T-helper 17 cell (primary cell): ENCODE results near the gene KRTAP5-4. TPM values are rescaled to one million over a fixed set of nuclear protein-coding genes. Genes with fewer than 3 reads are reported as not detected.
A peak's percentile ranks its signal among the peaks of the same experiment; 100 is the strongest.

Experiments used
- ATAC-seq: fragments of 150-1000 bp; cut with Tn5 transposase; 2 replicates; pipeline ENCODE4 v1.10.0; 2021; ENCODE audit warnings: mild to moderate bottlenecking, moderate library complexity
- DNase-seq, 3 donors: peaks; one replicate each; pipeline versions ENCODE4 v3.0.0 to v3.0.0-alpha.2; 2020 to 2021
- H3K9me3 ChIP-seq: one replicate; pipeline ENCODE4 v1.7.0; 2013; ENCODE audit warnings: low read length, mild to moderate bottlenecking; ENCODE audit not compliant: control insufficient read depth, poor library complexity, severe bottlenecking
- H3K27ac Mint-ChIP-seq: one replicate; pipeline ENCODE4 v1.8.0; 2022; ENCODE audit warnings: mild to moderate bottlenecking, moderate library complexity, mixed read lengths
- H3K27me3 Mint-ChIP-seq: one replicate; pipeline ENCODE4 v1.8.0; 2022; ENCODE audit warnings: mixed read lengths
- H3K36me3 Mint-ChIP-seq: one replicate; pipeline ENCODE4 v1.8.0; 2022; ENCODE audit warnings: low read depth, mixed read lengths
- H3K4me1 Mint-ChIP-seq: one replicate; pipeline ENCODE4 v1.8.0; 2022; ENCODE audit warnings: mild to moderate bottlenecking, mixed read lengths
- H3K4me3 Mint-ChIP-seq: one replicate; pipeline ENCODE4 v1.8.0; 2022; ENCODE audit warnings: mild to moderate bottlenecking, moderate library complexity, mixed read lengths
- total RNA-seq, 4 donors: library from RNA in 2 of 4; stranded (reverse) in 2 of 4; gene quantifications; one replicate each; pipeline ENCODE4 v1.2.3 and lab custom pipeline; 2022 to 2026

The KRTAP5-4 gene
- total RNA-seq, 2 donors from 2014 or later: not detected

DNA sequence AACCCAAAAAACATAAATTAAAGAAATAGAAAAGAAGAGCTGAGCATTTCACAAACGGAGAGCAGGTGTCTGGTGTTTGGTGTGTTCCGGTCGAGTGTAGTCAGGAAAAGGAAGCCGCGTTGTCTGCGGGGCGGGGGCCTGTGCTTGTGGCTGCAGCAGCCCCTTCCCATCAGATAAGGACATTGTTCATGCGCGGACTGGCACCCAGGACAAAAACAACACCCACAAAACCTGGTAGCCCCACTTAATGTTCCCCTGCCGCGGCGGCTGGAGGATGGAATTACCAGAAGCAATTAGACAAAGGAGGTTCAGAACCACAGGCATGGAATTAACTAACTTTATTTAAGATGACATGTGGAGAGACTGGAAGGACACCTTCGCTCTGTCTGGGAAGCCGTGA, 37.6 kb upstream of the KRTAP5-4 start:
- H3K27me3 Mint-ChIP-seq: peaks cover 54% of the 10 kb centered on the region
- H3K9me3 ChIP-seq: no peaks in the 10 kb centered on the region
- no peak for ATAC-seq
- H3K36me3 Mint-ChIP-seq: peaks cover 6% of the 10 kb centered on the region
- DNase-seq: no peak
- no peak overlapping the region for H3K4me3 Mint-ChIP-seq
- peaks cover 12% of the 10 kb centered on the region for H3K4me1 Mint-ChIP-seq
- no peak overlapping the region for H3K27ac Mint-ChIP-seq

DNA sequence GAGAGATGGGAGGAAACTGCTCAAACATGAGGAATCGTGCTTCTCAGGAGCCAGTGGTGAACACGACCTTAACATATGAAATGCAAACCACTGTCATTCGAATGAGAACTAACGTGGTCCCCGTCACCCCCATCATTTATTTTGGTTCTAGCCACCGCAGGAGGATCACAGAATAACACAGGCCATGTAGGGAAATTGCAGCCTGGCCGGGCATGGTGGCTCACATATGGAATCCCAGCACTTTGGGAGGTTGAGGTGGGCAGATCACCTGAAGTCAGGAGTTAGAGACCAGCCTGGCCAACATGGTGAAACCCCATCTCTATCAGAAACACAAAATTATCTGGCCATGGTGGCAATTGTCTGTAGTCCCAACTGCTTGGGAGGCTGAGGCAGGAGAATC, 34.7 kb upstream of the KRTAP5-4 start:
- Mint-ChIP-seq H3K36me3 (peaks cover 8% of the 10 kb centered on the region), H3K4me3 (no peak overlapping the region), H3K4me1 (peaks cover 14% of the 10 kb centered on the region), H3K27ac (no peak overlapping the region), H3K27me3 (peaks cover 56% of the 10 kb centered on the region)
- ATAC-seq: no peak
- H3K9me3 ChIP-seq: no peaks in the 10 kb centered on the region
- no peak for DNase-seq

DNA sequence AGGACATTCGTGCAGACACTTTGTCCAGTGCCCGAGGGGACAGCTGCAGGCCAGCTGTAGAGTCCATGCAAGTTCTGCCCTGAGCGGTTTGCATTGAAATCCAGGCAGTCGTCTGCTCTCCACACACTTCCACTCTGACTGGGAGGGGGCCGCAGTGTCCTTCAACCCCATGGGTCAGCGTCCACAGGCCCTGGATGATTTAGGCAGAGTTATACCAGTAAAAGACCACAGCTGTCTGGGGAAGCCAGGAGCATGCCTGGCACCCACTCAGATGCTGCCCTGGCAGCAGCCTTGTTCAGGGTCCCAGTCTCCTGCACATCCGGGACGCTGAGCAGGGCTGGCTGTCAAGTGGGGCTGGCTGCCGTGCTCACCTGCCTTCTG, 34.1 kb upstream of the KRTAP5-4 start:
- DNase-seq (no peak), ATAC-seq (no peak)
- H3K4me3 Mint-ChIP-seq: no peak overlapping the region
- no peak overlapping the region for H3K27ac Mint-ChIP-seq
- peaks cover 8% of the 10 kb centered on the region for H3K36me3 Mint-ChIP-seq
- H3K9me3 ChIP-seq: no peaks in the 10 kb centered on the region
- peaks cover 14% of the 10 kb centered on the region for H3K4me1 Mint-ChIP-seq
- H3K27me3 Mint-ChIP-seq: peaks cover 62% of the 10 kb centered on the region

DNA sequence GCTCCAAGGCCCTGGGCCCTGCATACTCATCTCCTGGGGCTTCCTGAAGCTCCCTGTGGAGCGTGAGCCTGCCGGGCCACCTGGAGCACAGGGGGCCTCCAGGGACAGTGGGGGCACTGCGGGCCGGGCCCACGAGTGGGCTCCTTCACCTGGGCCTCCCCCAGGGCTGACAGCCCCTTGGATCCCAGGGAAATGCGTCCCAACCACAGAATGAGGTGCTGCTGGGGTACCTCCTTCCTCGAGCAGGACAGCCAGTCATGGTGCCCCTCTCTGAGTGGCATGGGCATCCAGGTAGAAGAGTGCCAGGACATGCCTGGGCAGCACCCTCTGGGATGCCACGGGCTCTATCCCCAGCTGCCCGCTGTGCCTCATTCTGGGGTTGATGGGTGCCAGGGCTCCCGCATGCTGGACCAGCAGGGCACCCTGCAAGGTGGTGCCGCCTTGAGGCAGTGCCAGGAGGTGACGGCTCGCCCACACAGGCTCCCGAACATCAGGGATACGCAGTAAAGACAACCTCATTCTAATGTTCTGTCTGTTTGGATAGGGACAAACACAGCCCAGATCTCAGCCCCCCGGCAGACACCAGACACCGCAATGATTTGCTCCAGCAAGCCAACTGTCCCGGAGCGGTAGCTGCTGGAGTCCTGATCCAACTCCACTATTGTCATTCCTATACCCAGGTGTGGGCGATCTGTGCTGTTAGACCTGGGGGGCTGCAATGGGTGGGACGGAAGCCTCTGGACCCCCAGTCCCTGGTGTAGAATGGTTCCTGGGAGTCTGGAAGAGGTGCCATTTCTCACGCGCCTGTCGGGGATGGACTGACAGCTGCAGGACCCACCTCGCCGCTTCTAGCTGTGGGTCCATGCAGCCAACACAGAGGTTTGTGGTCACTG, 33.5 kb upstream of the KRTAP5-4 start:
- H3K36me3 Mint-ChIP-seq: peaks cover 8% of the 10 kb centered on the region
- no peak for ATAC-seq
- no peak overlapping the region for H3K27ac Mint-ChIP-seq
- H3K9me3 ChIP-seq: no peaks in the 10 kb centered on the region
- H3K27me3 Mint-ChIP-seq: peaks cover 66% of the 10 kb centered on the region
- no peak overlapping the region for H3K4me3 Mint-ChIP-seq
- H3K4me1 Mint-ChIP-seq: peaks cover 13% of the 10 kb centered on the region
- no peak for DNase-seq

DNA sequence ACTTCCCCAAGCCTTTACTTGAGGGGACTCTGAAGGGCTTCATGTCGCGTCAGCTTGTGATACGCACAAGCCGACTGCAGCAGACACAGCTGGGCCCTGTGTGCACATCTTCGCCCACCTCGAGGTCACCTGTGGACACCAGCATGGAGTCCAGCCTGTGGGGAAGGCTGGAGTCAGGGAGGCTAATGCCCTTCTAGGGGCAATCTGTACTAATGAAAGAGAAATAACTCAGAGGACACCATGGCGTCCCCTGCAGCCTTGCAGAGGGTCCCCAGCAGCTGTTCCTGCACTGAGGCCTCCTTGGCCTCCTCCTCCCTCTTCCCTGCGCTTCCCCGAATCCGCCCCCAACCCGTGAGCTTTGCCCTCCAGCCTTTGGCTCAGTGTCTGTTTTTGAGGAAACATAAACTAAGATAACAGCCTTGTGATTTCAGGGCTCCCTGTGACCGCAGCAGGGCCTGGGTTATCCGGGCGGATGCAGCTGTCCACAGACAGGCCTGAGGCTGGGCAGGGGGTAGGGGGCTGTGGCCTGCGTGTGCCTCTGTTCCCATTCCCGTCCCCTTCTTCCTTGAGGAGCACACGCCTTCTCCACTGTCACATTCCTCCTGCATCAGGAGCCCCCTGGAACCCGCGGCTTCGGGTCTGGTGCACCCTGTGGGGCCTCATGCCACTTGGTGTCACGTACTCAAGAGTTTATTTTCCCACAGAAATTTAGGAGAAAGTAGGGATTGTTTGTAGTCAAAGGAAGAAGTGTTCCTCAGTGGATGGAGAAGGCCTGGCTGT, 32.6 kb upstream of the KRTAP5-4 start:
- no peak overlapping the region for H3K27ac Mint-ChIP-seq
- peaks cover 6% of the 10 kb centered on the region for H3K4me1 Mint-ChIP-seq
- H3K27me3 Mint-ChIP-seq: peaks cover 58% of the 10 kb centered on the region
- ATAC-seq (no peak), DNase-seq (no peak)
- no peaks in the 10 kb centered on the region for H3K9me3 ChIP-seq
- peaks cover 2% of the 10 kb centered on the region for H3K36me3 Mint-ChIP-seq
- no peak overlapping the region for H3K4me3 Mint-ChIP-seq

DNA sequence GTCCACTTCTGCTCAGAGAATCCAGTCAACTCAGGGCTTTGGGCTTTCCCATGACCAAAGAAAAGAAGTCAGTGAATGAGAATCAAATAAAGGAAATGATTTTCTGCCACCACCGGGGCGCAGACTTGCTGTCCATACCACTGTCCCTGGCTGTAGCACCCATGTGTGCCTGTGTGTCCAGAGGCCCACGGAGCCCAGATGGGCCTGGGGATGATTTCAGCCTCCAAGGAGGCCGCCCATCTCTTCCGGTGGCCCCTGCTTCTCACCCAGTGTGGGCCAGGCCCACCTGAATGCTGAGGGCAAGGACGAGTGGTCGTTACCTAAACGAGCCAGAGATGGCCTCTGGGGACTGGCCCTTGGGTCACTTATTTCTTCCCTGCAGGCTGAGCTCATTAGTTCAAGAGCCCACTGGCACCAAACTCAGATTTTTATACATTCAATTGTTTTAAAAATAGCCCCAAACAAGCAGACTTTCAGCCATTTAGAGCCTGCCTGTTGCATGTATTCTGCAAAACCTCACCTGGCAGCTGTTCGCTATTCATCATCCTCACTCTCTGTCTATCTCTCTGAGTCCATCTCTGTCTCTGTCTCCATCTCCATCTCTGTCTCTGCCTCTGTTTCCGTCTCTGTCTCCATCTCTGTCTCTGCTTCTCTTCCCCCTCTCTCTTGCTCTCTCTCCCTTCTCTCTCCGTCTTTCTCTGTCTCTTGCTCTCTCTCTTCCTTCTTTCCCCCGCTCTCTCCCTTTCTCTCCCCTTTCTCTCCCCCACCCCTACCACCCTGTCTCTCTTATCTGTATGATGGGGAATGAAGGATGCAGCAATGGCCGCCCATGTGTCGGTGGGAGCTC, 31.8 kb upstream of the KRTAP5-4 start:
- H3K27ac Mint-ChIP-seq: no peak overlapping the region
- H3K9me3 ChIP-seq: no peaks in the 10 kb centered on the region
- peaks cover 2% of the 10 kb centered on the region for H3K36me3 Mint-ChIP-seq
- DNase-seq: no peak
- peaks cover 51% of the 10 kb centered on the region for H3K27me3 Mint-ChIP-seq
- H3K4me3 Mint-ChIP-seq: no peak overlapping the region
- no peak for ATAC-seq
- H3K4me1 Mint-ChIP-seq: peaks cover 2% of the 10 kb centered on the region

DNA sequence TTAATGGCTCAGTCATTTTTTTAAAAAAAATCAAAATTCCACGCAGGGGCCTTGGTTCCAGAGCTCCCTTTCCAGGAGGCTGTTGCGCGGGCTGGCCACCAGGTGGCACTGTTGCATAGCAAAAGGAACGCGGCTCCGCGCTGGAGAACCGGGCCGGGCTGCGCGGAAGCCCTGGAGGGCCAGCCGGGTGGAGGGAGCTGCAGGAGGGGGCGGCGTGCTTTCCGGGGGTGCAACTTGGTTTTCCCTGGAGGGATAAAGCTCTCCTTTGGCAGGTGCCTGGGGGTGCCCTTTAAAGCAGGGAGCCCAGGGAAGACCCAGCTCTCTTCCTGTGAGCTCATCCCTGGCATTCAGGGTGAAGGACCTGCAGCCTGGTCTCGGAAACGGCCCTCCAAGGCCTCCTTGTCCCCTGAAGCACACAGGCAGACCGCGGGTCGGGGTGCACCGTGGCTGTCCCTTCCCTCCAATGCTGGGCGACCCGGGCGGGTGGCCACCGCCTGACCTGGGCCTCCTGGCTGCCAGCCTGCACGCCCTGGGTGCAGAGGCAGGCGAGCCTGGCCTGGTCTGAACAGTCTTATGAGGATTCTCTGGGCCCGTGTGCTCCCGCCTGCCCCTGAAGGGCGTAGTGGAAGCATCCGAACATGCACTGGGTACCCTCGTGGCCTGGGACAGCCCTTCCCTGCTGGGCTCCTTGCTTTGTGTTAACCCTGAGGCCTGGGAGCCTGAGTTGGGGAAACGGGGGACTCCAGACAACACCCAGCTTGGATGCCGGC, 31.0 kb upstream of the KRTAP5-4 start:
- ATAC-seq (peak; percentile 89), DNase-seq (peak; percentile 68 to 82 (median 71))
- H3K4me3 Mint-ChIP-seq: no peak overlapping the region
- peaks cover 2% of the 10 kb centered on the region for H3K4me1 Mint-ChIP-seq
- peaks cover 2% of the 10 kb centered on the region for H3K36me3 Mint-ChIP-seq
- peak overlapping the region; percentile 37 for H3K27ac Mint-ChIP-seq
- H3K27me3 Mint-ChIP-seq: peaks cover 45% of the 10 kb centered on the region
- no peaks in the 10 kb centered on the region for H3K9me3 ChIP-seq

DNA sequence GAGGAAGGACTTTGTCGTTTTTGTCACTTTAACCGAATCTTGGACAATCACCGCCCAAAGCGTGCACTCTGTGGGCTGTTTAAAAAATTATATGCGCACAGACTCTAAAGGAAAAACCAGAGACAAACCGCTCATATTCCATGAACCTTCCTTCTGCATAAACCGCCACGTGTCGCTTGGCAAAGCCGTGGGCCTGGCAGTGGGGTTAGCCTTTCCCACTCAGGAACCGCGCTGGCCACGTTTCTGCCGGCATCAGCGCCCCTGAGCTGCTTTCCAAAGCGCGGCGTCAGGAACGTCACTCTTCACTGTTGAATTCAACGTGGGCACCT, 30.5 kb upstream of the KRTAP5-4 start:
- H3K9me3 ChIP-seq: no peaks in the 10 kb centered on the region
- DNase-seq (no peak), ATAC-seq (no peak)
- Mint-ChIP-seq H3K27me3 (peaks cover 42% of the 10 kb centered on the region), H3K4me3 (no peak overlapping the region), H3K27ac (peak overlapping the region; percentile 37), H3K36me3 (peaks cover 2% of the 10 kb centered on the region), H3K4me1 (peaks cover 2% of the 10 kb centered on the region)

DNA sequence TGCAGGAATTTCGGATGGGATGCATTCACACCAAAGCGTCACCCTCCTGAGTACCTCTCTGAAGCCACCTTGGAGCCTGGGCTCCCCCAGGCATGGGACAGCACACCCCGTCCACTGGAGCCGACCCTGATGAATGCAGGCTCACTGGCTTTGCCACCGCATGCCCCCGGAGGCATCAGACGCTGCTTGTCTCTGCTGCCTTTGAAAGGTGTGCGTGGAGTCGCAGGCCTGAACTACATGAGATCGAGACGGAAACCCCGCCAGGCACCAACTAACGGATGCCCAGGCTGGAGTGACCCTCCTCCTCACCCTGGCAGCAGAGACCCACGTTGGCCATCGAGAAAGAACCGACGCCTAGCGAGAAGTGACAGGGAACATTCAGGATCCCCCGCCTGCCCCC, 30.1 kb upstream of the KRTAP5-4 start:
- peaks cover 2% of the 10 kb centered on the region for H3K36me3 Mint-ChIP-seq
- H3K27me3 Mint-ChIP-seq: peaks cover 46% of the 10 kb centered on the region
- H3K27ac Mint-ChIP-seq: no peak overlapping the region
- peaks cover 2% of the 10 kb centered on the region for H3K4me1 Mint-ChIP-seq
- H3K4me3 Mint-ChIP-seq: no peak overlapping the region
- ATAC-seq: no peak
- H3K9me3 ChIP-seq: no peaks in the 10 kb centered on the region
- DNase-seq: no peak

DNA sequence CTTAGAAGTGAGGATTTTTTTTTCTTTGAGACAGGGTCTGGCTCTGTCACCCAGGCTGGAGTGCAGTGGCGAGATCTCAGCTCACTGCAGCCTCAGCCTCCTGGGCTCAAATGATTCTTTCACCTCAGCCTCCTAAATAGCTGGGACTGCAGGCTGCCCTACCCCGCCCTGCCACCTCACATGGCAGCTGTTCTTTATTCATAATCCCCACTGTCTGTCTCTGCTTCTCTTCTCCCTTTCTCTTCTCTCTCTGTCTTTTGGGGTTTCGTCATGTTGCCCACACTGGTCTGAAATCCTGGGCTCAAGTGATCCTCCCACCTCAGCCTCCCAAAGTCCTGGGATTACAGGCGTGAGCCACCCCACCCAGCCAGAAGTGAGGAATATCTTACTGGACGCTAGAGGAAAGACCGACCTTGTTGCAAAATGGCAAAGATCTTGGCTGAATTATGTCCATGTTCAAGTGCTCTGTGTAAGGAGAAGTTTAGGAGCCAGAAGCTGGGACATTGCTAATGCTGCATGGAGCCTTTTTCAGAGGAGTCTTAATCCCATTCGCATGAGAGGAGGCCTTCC, 29.6 kb upstream of the KRTAP5-4 start:
- H3K9me3 ChIP-seq: no peaks in the 10 kb centered on the region
- no peak overlapping the region for H3K4me3 Mint-ChIP-seq
- peaks cover 42% of the 10 kb centered on the region for H3K27me3 Mint-ChIP-seq
- H3K4me1 Mint-ChIP-seq: peaks cover 2% of the 10 kb centered on the region
- DNase-seq (no peak), ATAC-seq (no peak)
- peaks cover 2% of the 10 kb centered on the region for H3K36me3 Mint-ChIP-seq
- H3K27ac Mint-ChIP-seq: no peak overlapping the region

DNA sequence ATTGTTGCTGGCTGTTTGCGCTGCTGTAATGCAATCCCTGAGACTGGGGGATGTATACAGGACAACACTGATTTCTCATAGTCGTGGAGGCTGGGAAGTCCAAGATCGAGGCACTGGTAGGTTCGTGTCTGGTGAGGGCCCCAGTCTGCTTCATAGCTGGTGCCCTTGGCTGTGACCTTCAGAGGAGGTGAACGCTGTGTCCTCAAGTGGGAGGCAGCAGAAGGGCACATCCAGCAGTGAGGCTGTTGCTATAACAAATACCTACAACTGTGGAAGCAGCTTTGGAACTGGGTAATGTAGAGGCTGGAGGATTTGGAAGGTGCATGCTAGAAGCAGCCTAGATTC, 29.0 kb upstream of the KRTAP5-4 start:
- Mint-ChIP-seq H3K36me3 (peaks cover 2% of the 10 kb centered on the region), H3K27ac (no peak overlapping the region), H3K27me3 (peaks cover 36% of the 10 kb centered on the region), H3K4me1 (peaks cover 2% of the 10 kb centered on the region), H3K4me3 (no peak overlapping the region)
- ATAC-seq (no peak), DNase-seq (no peak)
- no peaks in the 10 kb centered on the region for H3K9me3 ChIP-seq

DNA sequence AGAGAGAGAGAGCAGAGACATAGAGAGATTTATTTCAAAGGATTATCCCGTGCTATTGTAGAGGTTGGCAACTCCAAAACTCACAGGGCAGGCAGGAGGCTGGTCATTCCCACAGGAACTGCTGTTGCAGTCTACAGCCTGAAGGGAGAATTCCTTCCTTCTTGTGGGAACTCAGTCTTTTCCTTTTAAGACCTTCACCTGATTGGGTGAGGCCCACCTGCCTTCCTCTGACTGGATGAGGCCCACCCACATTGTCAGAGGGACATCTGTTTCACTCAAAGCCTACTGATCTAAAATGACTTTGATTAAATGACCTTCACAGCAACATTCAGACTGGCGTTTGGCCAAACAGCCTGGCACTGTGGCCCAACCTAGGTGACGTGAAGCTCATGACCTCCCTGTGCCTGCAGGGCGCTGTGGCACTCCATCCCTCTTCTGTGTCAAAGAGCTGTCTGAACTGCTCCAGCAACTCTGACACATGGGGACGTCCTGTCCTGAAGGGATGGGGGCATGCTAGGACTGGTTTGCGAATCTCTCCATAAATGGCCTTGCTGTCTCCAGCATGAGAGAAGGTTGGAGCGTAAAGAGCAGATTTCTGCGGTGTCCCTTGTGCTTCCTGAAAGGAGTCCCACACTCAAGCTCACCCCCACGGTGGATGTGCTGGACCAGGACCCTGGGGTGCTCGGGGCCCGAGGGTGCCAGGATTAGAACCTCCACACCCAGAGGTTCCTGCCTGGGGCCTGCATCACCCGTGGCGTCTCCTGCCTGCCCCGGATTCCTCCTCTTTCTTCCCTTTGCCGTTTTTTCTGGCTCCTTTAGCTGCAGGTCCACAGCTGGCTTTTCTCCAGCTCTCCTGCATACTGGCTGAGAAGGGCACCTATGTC, 28.3 kb upstream of the KRTAP5-4 start:
- ATAC-seq (no peak), DNase-seq (no peak)
- H3K27me3 Mint-ChIP-seq: peaks cover 36% of the 10 kb centered on the region
- H3K36me3 Mint-ChIP-seq: peaks cover 2% of the 10 kb centered on the region
- no peak overlapping the region for H3K4me3 Mint-ChIP-seq
- no peaks in the 10 kb centered on the region for H3K9me3 ChIP-seq
- H3K27ac Mint-ChIP-seq: no peak overlapping the region
- H3K4me1 Mint-ChIP-seq: peaks cover 2% of the 10 kb centered on the region
